Trophoblast cell (in vitro differentiated cells and primary cell): ENCODE measurements around the gene LLPH.

ENCODE experiments used
- DNase-seq, 2 donors: peaks; one replicate each; pipeline ENCODE4 v3.0.0-alpha.2; 2016
- H2AFZ ChIP-seq: 2 replicates; pipeline ENCODE4 v1.6.1; 2013; ENCODE audit warnings: low read length, moderate library complexity, mild to moderate bottlenecking; ENCODE audit not compliant: insufficient read depth, poor library complexity
- H2AK5ac ChIP-seq: 2 replicates; pipeline ENCODE4 v1.6.1; 2013; ENCODE audit warnings: mild to moderate bottlenecking, low read length
- H2BK120ac ChIP-seq: 2 replicates; pipeline ENCODE4 v1.6.1; 2013; ENCODE audit warnings: low read length, mild to moderate bottlenecking, moderate library complexity; ENCODE audit not compliant: insufficient read depth, poor library complexity
- H2BK12ac ChIP-seq: 2 replicates; pipeline ENCODE4 v1.6.1; 2013; ENCODE audit warnings: mild to moderate bottlenecking, low read length, moderate library complexity
- H2BK5ac ChIP-seq: 2 replicates; pipeline ENCODE4 v1.6.1; 2013; ENCODE audit warnings: low read length, low read depth, moderate library complexity, mild to moderate bottlenecking; ENCODE audit not compliant: poor library complexity
- H3K14ac ChIP-seq: 2 replicates; pipeline ENCODE4 v1.6.1; 2013; ENCODE audit warnings: mild to moderate bottlenecking, low read length
- H3K18ac ChIP-seq: 2 replicates; pipeline ENCODE4 v1.6.1; 2013; ENCODE audit warnings: mild to moderate bottlenecking, low read length
- H3K23ac ChIP-seq: 2 replicates; pipeline ENCODE4 v1.6.1; 2013; ENCODE audit warnings: low read length
- H3K27ac ChIP-seq: 2 replicates; pipeline ENCODE4 v1.5.1; 2013; ENCODE audit warnings: low read depth, mild to moderate bottlenecking, inconsistent platforms, low read length, moderate library complexity
- H3K27me3 ChIP-seq: 2 replicates; pipeline ENCODE4 v1.6.1; 2013; ENCODE audit warnings: inconsistent platforms, mild to moderate bottlenecking, low read length, moderate library complexity; ENCODE audit not compliant: insufficient read depth
- H3K36me3 ChIP-seq, 2 experiments: 1 replicate in 1 of 2; 2 replicates in 1 of 2; pipeline ENCODE4 v1.6.1; 2013; ENCODE audit warnings: low read length in 2 of 2, mild to moderate bottlenecking in 2 of 2, moderate library complexity in 1 of 2; ENCODE audit not compliant: insufficient read depth in 2 of 2, control insufficient read depth in 1 of 2
- H3K4ac ChIP-seq: 2 replicates; pipeline ENCODE4 v1.6.1; 2013; ENCODE audit warnings: low read depth, mild to moderate bottlenecking, low read length, moderate library complexity
- H3K4me1 ChIP-seq, 2 experiments: 1 replicate in 1 of 2; 2 replicates in 1 of 2; pipeline ENCODE4 v1.6.1; 2013; ENCODE audit warnings: low read length in 2 of 2, mild to moderate bottlenecking in 2 of 2, moderate library complexity in 1 of 2; ENCODE audit not compliant: insufficient read depth in 2 of 2, control insufficient read depth in 1 of 2
- H3K4me2 ChIP-seq: 2 replicates; pipeline ENCODE4 v1.6.1; 2013; ENCODE audit warnings: inconsistent platforms, mild to moderate bottlenecking, low read length, moderate library complexity
- H3K4me3 ChIP-seq: 2 replicates; pipeline ENCODE4 v1.5.1; 2013; ENCODE audit warnings: mild to moderate bottlenecking, low read depth, low read length, inconsistent platforms
- H3K79me1 ChIP-seq: one replicate; pipeline ENCODE4 v1.6.1; 2013; ENCODE audit warnings: low read length
- H3K79me2 ChIP-seq: 2 replicates; pipeline ENCODE4 v1.6.1; 2013; ENCODE audit warnings: low read length, mild to moderate bottlenecking; ENCODE audit not compliant: control insufficient read depth, insufficient read depth, poor library complexity
- H3K9ac ChIP-seq: 2 replicates; pipeline ENCODE4 v1.6.1; 2013; ENCODE audit warnings: mild to moderate bottlenecking, low read length
- H3K9me3 ChIP-seq: 2 replicates; pipeline ENCODE4 v1.6.1; 2013; ENCODE audit warnings: low read depth, mild to moderate bottlenecking, control low read depth, inconsistent platforms, low read length; ENCODE audit not compliant: insufficient read depth
- H4K12ac ChIP-seq: 2 replicates; pipeline ENCODE4 v1.6.1; 2013; ENCODE audit warnings: low read depth, mild to moderate bottlenecking, low read length, moderate library complexity
- H4K8ac ChIP-seq: 2 replicates; pipeline ENCODE4 v1.6.1; 2013; ENCODE audit warnings: low read depth, mild to moderate bottlenecking, low read length, moderate library complexity
- H4K91ac ChIP-seq: one replicate; pipeline ENCODE4 v1.6.1; 2013; ENCODE audit warnings: low read depth, mild to moderate bottlenecking, low read length, moderate library complexity
- WGBS: extraction: QIAGEN DNeasy Blood & Tissue Kit; methylation state at CpG from one replicate; pipeline ENCODE4 v1.1.7; 2013; ENCODE audit warnings: missing lambda C conversion rate; ENCODE audit not compliant: insufficient read length, insufficient coverage; ENCODE audit errors: extremely low coverage; 5-methylcytosine and 5-hydroxymethylcytosine counted together

Gene LLPH

GRCh38 chr12:66077542-66077941 lies 53.0 kb downstream of the LLPH start:
- Histone ChIP-seq H3K4me2 (no peak overlapping the region), H2BK5ac (no peak overlapping the region), H3K23ac (no peak overlapping the region), H3K14ac (no peak overlapping the region), H3K79me2 (no peaks in the 10 kb centered on the region), H4K91ac (no peak overlapping the region), H2BK12ac (no peak overlapping the region), H3K9ac (no peak overlapping the region), H3K9me3 (no peaks in the 10 kb centered on the region), H3K79me1 (no peaks in the 10 kb centered on the region), H2AFZ (no peak overlapping the region), H2AK5ac (no peak overlapping the region), H3K18ac (no peak overlapping the region), H2BK120ac (no peak overlapping the region), H3K4me3 (no peak overlapping the region), H4K8ac (no peak overlapping the region), H3K36me3 (no peaks in the 10 kb centered on the region), H3K4ac (no peak overlapping the region), H3K27ac (no peak overlapping the region), H4K12ac (no peak overlapping the region), H3K4me1 (peaks cover 0 to 3% of the 10 kb centered on the region in 2 experiments), H3K27me3 (no peaks in the 10 kb centered on the region)
- no peak for DNase-seq
- WGBS: no CpG with 5 or more reads among the region's 1 CpG

GRCh38 chr12:66074561-66074960 lies 56.0 kb downstream of the LLPH start:
- Histone ChIP-seq H3K9ac (no peak overlapping the region), H3K4me3 (no peak overlapping the region), H3K27me3 (no peaks in the 10 kb centered on the region), H2AK5ac (no peak overlapping the region), H4K8ac (no peak overlapping the region), H4K12ac (no peak overlapping the region), H3K23ac (no peak overlapping the region), H3K14ac (no peak overlapping the region), H2AFZ (no peak overlapping the region), H4K91ac (no peak overlapping the region), H2BK12ac (no peak overlapping the region), H3K4me1 (no peaks in the 10 kb centered on the region), H2BK120ac (no peak overlapping the region), H2BK5ac (no peak overlapping the region), H3K18ac (no peak overlapping the region), H3K79me2 (no peaks in the 10 kb centered on the region), H3K27ac (no peak overlapping the region), H3K36me3 (no peaks in the 10 kb centered on the region), H3K79me1 (no peaks in the 10 kb centered on the region), H3K4ac (no peak overlapping the region), H3K9me3 (no peaks in the 10 kb centered on the region), H3K4me2 (no peak overlapping the region)
- no peak for DNase-seq
- no CpG with 5 or more reads among the region's 2 CpGs for WGBS

- Histone ChIP-seq H4K12ac (no peak overlapping the region), H3K4me1 (no peaks in the 10 kb centered on the region), H2AK5ac (no peak overlapping the region), H2BK120ac (no peak overlapping the region), H3K4ac (no peak overlapping the region), H4K8ac (no peak overlapping the region), H3K27ac (no peak overlapping the region), H3K9me3 (no peaks in the 10 kb centered on the region), H2BK5ac (no peak overlapping the region), H3K27me3 (no peaks in the 10 kb centered on the region), H2BK12ac (no peak overlapping the region), H4K91ac (no peak overlapping the region), H3K9ac (no peak overlapping the region), H3K79me1 (no peaks in the 10 kb centered on the region), H2AFZ (no peak overlapping the region), H3K23ac (no peak overlapping the region), H3K36me3 (no peaks in the 10 kb centered on the region), H3K14ac (no peak overlapping the region), H3K18ac (no peak overlapping the region), H3K79me2 (no peaks in the 10 kb centered on the region), H3K4me3 (no peak overlapping the region), H3K4me2 (no peak overlapping the region)
- no CpG with 5 or more reads among the region's 7 CpGs for whole genome bisulfite sequencing
- no peak for DNase-seq
Measured at GRCh38 chr12:66072566-66072965, 58.0 kb downstream of the LLPH start.

- Histone ChIP-seq H3K4me2 (no peak overlapping the region), H3K27ac (no peak overlapping the region), H3K4ac (no peak overlapping the region), H2BK120ac (no peak overlapping the region), H3K4me3 (no peak overlapping the region), H3K9ac (no peak overlapping the region), H3K4me1 (no peaks in the 10 kb centered on the region), H2BK5ac (no peak overlapping the region), H4K12ac (no peak overlapping the region), H2AK5ac (no peak overlapping the region), H3K36me3 (no peaks in the 10 kb centered on the region), H4K8ac (no peak overlapping the region), H3K9me3 (no peaks in the 10 kb centered on the region), H3K23ac (no peak overlapping the region), H2AFZ (no peak overlapping the region), H4K91ac (no peak overlapping the region), H3K79me2 (no peaks in the 10 kb centered on the region), H3K18ac (no peak overlapping the region), H3K27me3 (no peaks in the 10 kb centered on the region), H3K79me1 (no peaks in the 10 kb centered on the region), H2BK12ac (no peak overlapping the region), H3K14ac (no peak overlapping the region)
- no CpG with 5 or more reads among the region's 2 CpGs for WGBS
- DNase-seq: no peak
Measured at GRCh38 chr12:66072135-66072534, 58.4 kb downstream of the LLPH start.
